ENCODE results near the gene ZP1. TPM values are rescaled to one million over a fixed set of nuclear protein-coding genes. Genes with fewer than 3 reads are reported as not detected.

Gene ZP1
- total and polyA plus RNA-seq, 10 of the 15 experiments (the other 5 are each of a cell fraction or from before 2014, with no cell fraction given): not detected

DNA sequence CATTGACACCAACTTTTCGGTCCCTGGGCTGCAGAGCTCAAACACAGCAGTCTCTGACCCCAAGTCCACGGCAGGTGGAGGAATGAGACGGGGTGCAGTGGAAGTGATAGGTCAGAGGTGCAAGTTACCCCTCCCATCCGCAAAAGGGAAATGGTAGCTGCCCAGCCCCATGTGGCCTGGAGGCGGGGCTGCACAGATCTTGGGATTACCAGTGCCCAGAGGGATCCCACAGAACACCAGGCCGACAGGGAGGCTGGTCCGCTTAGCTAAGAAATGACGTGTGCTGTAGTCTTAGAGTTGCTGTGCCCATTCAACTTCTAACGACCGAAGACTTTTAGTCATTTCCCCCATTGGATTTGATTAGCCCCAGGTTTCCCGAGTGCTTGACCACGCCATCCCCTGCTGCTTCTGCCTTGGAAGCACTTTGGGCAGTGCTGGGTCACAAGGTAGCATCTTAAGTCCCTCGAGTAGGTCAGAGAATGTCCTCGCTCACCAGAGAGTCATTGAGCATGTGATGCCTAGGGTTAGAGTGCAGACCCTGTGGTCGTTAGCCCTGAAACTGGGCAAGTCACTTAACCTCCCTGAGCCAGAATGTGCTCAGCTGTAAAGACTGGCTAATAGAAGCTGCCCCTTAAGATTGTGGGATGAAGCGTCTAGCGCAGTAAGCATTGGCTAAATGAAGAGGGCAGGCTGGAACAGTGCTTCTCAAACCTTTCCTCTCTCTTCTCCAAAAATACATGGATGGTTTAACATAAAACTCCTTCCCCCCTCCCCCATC is 15.8 kb upstream of the ZP1 start (continued):
- TF ChIP-seq, protein P1, sequence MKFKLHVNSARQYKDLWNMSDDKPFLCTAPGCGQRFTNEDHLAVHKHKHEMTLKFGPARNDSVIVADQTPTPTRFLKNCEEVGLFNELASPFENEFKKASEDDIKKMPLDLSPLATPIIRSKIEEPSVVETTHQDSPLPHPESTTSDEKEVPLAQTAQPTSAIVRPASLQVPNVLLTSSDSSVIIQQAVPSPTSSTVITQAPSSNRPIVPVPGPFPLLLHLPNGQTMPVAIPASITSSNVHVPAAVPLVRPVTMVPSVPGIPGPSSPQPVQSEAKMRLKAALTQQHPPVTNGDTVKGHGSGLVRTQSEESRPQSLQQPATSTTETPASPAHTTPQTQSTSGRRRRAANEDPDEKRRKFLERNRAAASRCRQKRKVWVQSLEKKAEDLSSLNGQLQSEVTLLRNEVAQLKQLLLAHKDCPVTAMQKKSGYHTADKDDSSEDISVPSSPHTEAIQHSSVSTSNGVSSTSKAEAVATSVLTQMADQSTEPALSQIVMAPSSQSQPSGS (IDR thresholded peaks at IDR 0.05; ENCODE audit: low read length): no peak
- no peak for TF ChIP-seq MTA3 (IDR thresholded peaks at IDR 0.05; ENCODE audit: borderline replicate concordance, low read length)
- no peak for TF ChIP-seq SUPT20H (IDR thresholded peaks at IDR 0.05; ENCODE audit: borderline replicate concordance, control insufficient read depth, low read depth, low read length)
- no peak for TF ChIP-seq NR2F1 (conservative IDR thresholded peaks at IDR 0.05)
- TF ChIP-seq USF1 (IDR thresholded peaks at IDR 0.05; ENCODE audit: borderline replicate concordance, extremely low read length, insufficient read depth, low read depth, low read length): no peak
- TF ChIP-seq PAX8 (IDR thresholded peaks at IDR 0.05): no peak
- no peak for TF ChIP-seq POLR2AphosphoS5 (IDR thresholded peaks at IDR 0.05; ENCODE audit: low read length)
- TF ChIP-seq, protein P2, sequence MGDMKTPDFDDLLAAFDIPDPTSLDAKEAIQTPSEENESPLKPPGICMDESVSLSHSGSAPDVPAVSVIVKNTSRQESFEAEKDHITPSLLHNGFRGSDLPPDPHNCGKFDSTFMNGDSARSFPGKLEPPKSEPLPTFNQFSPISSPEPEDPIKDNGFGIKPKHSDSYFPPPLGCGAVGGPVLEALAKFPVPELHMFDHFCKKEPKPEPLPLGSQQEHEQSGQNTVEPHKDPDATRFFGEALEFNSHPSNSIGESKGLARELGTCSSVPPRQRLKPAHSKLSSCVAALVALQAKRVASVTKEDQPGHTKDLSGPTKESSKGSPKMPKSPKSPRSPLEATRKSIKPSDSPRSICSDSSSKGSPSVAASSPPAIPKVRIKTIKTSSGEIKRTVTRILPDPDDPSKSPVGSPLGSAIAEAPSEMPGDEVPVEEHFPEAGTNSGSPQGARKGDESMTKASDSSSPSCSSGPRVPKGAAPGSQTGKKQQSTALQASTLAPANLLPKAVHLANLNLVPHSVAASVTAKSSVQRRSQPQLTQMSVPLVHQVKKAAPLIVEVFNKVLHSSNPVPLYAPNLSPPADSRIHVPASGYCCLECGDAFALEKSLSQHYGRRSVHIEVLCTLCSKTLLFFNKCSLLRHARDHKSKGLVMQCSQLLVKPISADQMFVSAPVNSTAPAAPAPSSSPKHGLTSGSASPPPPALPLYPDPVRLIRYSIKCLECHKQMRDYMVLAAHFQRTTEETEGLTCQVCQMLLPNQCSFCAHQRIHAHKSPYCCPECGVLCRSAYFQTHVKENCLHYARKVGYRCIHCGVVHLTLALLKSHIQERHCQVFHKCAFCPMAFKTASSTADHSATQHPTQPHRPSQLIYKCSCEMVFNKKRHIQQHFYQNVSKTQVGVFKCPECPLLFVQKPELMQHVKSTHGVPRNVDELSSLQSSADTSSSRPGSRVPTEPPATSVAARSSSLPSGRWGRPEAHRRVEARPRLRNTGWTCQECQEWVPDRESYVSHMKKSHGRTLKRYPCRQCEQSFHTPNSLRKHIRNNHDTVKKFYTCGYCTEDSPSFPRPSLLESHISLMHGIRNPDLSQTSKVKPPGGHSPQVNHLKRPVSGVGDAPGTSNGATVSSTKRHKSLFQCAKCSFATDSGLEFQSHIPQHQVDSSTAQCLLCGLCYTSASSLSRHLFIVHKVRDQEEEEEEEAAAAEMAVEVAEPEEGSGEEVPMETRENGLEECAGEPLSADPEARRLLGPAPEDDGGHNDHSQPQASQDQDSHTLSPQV (IDR thresholded peaks at IDR 0.05): no peak
- no peak for TF ChIP-seq CHD4 (IDR thresholded peaks at IDR 0.05)
- TF ChIP-seq, protein P3, sequence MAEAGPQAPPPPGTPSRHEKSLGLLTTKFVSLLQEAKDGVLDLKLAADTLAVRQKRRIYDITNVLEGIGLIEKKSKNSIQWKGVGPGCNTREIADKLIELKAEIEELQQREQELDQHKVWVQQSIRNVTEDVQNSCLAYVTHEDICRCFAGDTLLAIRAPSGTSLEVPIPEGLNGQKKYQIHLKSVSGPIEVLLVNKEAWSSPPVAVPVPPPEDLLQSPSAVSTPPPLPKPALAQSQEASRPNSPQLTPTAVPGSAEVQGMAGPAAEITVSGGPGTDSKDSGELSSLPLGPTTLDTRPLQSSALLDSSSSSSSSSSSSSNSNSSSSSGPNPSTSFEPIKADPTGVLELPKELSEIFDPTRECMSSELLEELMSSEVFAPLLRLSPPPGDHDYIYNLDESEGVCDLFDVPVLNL (IDR thresholded peaks at IDR 0.05; ENCODE audit: low read depth, low read length): no peak
- TF ChIP-seq NKRF (conservative IDR thresholded peaks at IDR 0.05): no peak
- TF ChIP-seq, protein P4, sequence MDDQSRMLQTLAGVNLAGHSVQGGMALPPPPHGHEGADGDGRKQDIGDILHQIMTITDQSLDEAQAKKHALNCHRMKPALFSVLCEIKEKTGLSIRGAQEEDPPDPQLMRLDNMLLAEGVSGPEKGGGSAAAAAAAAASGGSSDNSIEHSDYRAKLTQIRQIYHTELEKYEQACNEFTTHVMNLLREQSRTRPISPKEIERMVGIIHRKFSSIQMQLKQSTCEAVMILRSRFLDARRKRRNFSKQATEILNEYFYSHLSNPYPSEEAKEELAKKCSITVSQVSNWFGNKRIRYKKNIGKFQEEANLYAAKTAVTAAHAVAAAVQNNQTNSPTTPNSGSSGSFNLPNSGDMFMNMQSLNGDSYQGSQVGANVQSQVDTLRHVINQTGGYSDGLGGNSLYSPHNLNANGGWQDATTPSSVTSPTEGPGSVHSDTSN (IDR thresholded peaks at IDR 0.05; ENCODE audit: insufficient replicate concordance, low read depth, low read length): no peak
- no peak for TF ChIP-seq NR2C1 (IDR thresholded peaks at IDR 0.05)
- TF ChIP-seq TARDBP (IDR thresholded peaks at IDR 0.05; ENCODE audit: borderline replicate concordance): no peak
